A549 (cell line): ENCODE results near the gene ATN1.

Experiments
- CHD2 ChIP-seq: fragments of 150-350 bp; IDR thresholded peaks from 2 replicates; pipeline ENCODE4 v1.6.1; 2014; ENCODE audit warnings: low read length; ENCODE audit not compliant: partially characterized antibody
- CTCF ChIP-seq: fragments of >200 bp; sonication (Bioruptor Twin); formaldehyde crosslinking; IDR thresholded peaks from 3 replicates; pipeline ENCODE4 v1.5.1; 2016
- POLR2A ChIP-seq: IDR thresholded peaks from 2 replicates; pipeline ENCODE4 v1.6.1; 2012; ENCODE audit warnings: mild to moderate bottlenecking, low read length
- POLR2AphosphoS2 ChIP-seq: conservative IDR thresholded peaks from 2 replicates; pipeline ENCODE4 v1.6.1; 2012; ENCODE audit warnings: low read length, improper control_type of control experiment, inconsistent platforms
- REST ChIP-seq: fragments of 200-600 bp; sonication (generic); IDR thresholded peaks from 2 replicates; pipeline ENCODE4 v1.6.1; 2016; ENCODE audit warnings: antibody characterized with exemption, mild to moderate bottlenecking, moderate library complexity

GRCh38 chr12:6959805-6960592 lies 32.2 kb downstream of the ATN1 start:
- TF ChIP-seq CTCF, result no peak
- TF ChIP-seq POLR2AphosphoS2, result no peak
- no peak for TF ChIP-seq CHD2
- no peak for TF ChIP-seq REST
- TF ChIP-seq POLR2A, result no peak
